PC-3 (cell line): ENCODE results near the gene ZFPM1. TPM values are rescaled to one million over a fixed set of nuclear protein-coding genes. Genes with fewer than 3 reads are reported as not detected.

ENCODE experiments used
- ATAC-seq: fragments of 200-7000 bp; cut with Tn5 transposase; 2 replicates; pipeline ENCODE4 v1.9.1; 2020; ENCODE audit warnings: mild to moderate bottlenecking, moderate library complexity
- BruUV-seq: library from RNA; stranded (reverse); fragments of 400-500 nt; replicated peaks from 2 replicates; lab custom pipeline; 2021; lab: Mats Ljungman, UMichigan
- CTCF ChIA-PET: fragments of 300-600 bp; sonication (Branson Sonifier 250); formaldehyde crosslinking; loops from one replicate; lab custom pipeline; 2022; ENCODE audit warnings: antibody characterized with exemption; lab: Charles Lee
- POLR2A ChIA-PET: fragments of 300-600 bp; sonication (Branson Sonifier 250); formaldehyde crosslinking; loops from one replicate; lab custom pipeline; 2022; ENCODE audit warnings: antibody characterized with exemption; ENCODE audit not compliant: unreplicated experiment; lab: Charles Lee
- DNase-seq: peaks from one replicate; pipeline ENCODE4 v3.0.0-alpha.2; 2015
- H2AFZ ChIP-seq: fragments of 300-600 bp; sonication (generic); 2 replicates; pipeline ENCODE4 v1.6.0; 2016; ENCODE audit warnings: antibody characterized with exemption, low read length
- H3F3A ChIP-seq: fragments of 300-600 bp; sonication (generic); one replicate; pipeline ENCODE4 v1.6.0; 2017; ENCODE audit warnings: antibody characterized with exemption, low read length, control low read depth, mild to moderate bottlenecking; ENCODE audit not compliant: unreplicated experiment
- H3K27ac ChIP-seq: fragments of 300-600 bp; sonication (generic); 2 replicates; pipeline ENCODE4 v1.5.1; 2016; ENCODE audit warnings: mild to moderate bottlenecking, low read length
- H3K27me3 ChIP-seq: fragments of 300-600 bp; sonication (generic); 2 replicates; pipeline ENCODE4 v1.6.1; 2016; ENCODE audit warnings: low read length, mixed read lengths
- H3K36me3 ChIP-seq: fragments of 300-600 bp; sonication (generic); 2 replicates; pipeline ENCODE4 v1.6.1; 2016; ENCODE audit warnings: low read depth, mixed run types, low read length, mixed read lengths
- H3K4me1 ChIP-seq: fragments of 300-600 bp; sonication (generic); 2 replicates; pipeline ENCODE4 v1.5.1; 2016; ENCODE audit warnings: low read length; ENCODE audit not compliant: insufficient read depth
- H3K4me2 ChIP-seq: fragments of 300-600 bp; sonication (generic); 2 replicates; pipeline ENCODE4 v1.6.0; 2016; ENCODE audit warnings: low read length
- H3K4me3 ChIP-seq: fragments of 300-600 bp; sonication (generic); 2 replicates; pipeline ENCODE4 v1.5.1; 2016; ENCODE audit warnings: mild to moderate bottlenecking, low read length, mixed read lengths
- H3K79me2 ChIP-seq: fragments of 300-600 bp; sonication (generic); 2 replicates; pipeline ENCODE4 v1.6.1; 2017; ENCODE audit warnings: low read length, mixed read lengths
- H3K9ac ChIP-seq: fragments of 300-600 bp; sonication (generic); 2 replicates; pipeline ENCODE4 v1.6.0; 2016; ENCODE audit warnings: mild to moderate bottlenecking, low read length
- H3K9me2 ChIP-seq: fragments of 300-600 bp; sonication (generic); replicated peaks from 2 replicates; pipeline ENCODE4 v1.6.1; 2016; ENCODE audit warnings: mixed run types, low read length, mixed read lengths
- H3K9me3 ChIP-seq: fragments of 300-600 bp; sonication (generic); 2 replicates; pipeline ENCODE4 v1.6.1; 2016; ENCODE audit warnings: low read length, mixed read lengths
- H4K20me1 ChIP-seq: fragments of 300-600 bp; sonication (generic); 2 replicates; pipeline ENCODE4 v1.6.1; 2016; ENCODE audit warnings: low read length, mixed read lengths
- CTCF ChIP-seq: fragments of 300-600 bp; sonication (generic); conservative IDR thresholded peaks from 2 replicates; pipeline ENCODE4 v1.5.1; 2017; ENCODE audit warnings: antibody characterized with exemption, low read depth, mild to moderate bottlenecking, low read length
- EZH2 ChIP-seq: fragments of 300-600 bp; sonication (generic); IDR thresholded peaks from one replicate; pipeline ENCODE4 v1.6.1; 2017; ENCODE audit warnings: antibody characterized with exemption, mild to moderate bottlenecking, low read length; ENCODE audit not compliant: unreplicated experiment
- EZH2phosphoT487 ChIP-seq: fragments of 300-600 bp; sonication (generic); IDR thresholded peaks from 2 replicates; pipeline ENCODE4 v1.6.1; 2018; ENCODE audit warnings: mild to moderate bottlenecking, antibody characterized with exemption, low read length, borderline replicate concordance
- intact Hi-C: fragments of 100-400 bp; cut with micrococcal nuclease; formaldehyde crosslinking; loops from 2 replicates; pipeline ENCODE4 v1.9.0; 2023
- total RNA-seq: library from RNA; depleted of rRNA; stranded (reverse); fragments of >200 nt; gene quantifications from 2 replicates; pipeline ENCODE4 v1.2.3, GENCODE V29; 2014

The ZFPM1 gene
- total RNA-seq, 1 experiment from 2014 or later, result 4.6 TPM

DNA sequence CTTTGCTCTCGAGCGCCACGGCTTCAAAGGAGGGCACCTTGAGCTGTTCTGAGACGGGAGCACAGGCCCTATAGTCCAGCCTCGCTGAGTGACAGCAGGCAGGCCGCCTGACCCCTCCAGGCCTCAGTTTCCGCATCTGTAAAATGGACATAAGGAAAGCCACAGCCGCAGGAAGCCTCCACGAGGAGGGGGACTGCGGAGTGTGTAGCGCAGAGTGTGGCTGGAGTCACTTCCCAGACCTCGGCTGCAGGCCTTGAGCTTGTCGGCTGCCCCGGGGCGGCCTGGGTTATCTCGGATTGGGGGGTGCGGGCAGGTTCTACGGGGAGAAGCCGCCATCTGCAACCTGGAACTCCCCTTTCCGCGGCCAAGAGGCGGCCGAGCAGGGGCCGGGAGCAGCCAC is 40.8 kb downstream of the ZFPM1 start:
- no peak overlapping the region for H3K4me3 ChIP-seq
- no peak overlapping the region for H3K9ac ChIP-seq
- no peak overlapping the region for H2AFZ ChIP-seq
- intact Hi-C loops, result no loop called here
- no TSS peak for BruUV-seq
- H4K20me1 ChIP-seq, result no peaks in the 10 kb centered on the region
- no peak overlapping the region for H3K4me2 ChIP-seq
- H3K27ac ChIP-seq, result no peak overlapping the region
- TF ChIP-seq CTCF (no peak), EZH2phosphoT487 (no peak), EZH2 (no peak)
- no peaks in the 10 kb centered on the region for H3F3A ChIP-seq
- no peaks in the 10 kb centered on the region for H3K36me3 ChIP-seq
- no peak for DNase-seq
- no peak for ATAC-seq
- no peaks in the 10 kb centered on the region for H3K4me1 ChIP-seq
- CTCF ChIA-PET, result no interaction called here
- no peaks in the 10 kb centered on the region for H3K79me2 ChIP-seq
- H3K9me3 ChIP-seq, result no peaks in the 10 kb centered on the region
- no peaks in the 10 kb centered on the region for H3K9me2 ChIP-seq
- no peaks in the 10 kb centered on the region for H3K27me3 ChIP-seq
- POLR2A ChIA-PET, result no interaction called here

DNA sequence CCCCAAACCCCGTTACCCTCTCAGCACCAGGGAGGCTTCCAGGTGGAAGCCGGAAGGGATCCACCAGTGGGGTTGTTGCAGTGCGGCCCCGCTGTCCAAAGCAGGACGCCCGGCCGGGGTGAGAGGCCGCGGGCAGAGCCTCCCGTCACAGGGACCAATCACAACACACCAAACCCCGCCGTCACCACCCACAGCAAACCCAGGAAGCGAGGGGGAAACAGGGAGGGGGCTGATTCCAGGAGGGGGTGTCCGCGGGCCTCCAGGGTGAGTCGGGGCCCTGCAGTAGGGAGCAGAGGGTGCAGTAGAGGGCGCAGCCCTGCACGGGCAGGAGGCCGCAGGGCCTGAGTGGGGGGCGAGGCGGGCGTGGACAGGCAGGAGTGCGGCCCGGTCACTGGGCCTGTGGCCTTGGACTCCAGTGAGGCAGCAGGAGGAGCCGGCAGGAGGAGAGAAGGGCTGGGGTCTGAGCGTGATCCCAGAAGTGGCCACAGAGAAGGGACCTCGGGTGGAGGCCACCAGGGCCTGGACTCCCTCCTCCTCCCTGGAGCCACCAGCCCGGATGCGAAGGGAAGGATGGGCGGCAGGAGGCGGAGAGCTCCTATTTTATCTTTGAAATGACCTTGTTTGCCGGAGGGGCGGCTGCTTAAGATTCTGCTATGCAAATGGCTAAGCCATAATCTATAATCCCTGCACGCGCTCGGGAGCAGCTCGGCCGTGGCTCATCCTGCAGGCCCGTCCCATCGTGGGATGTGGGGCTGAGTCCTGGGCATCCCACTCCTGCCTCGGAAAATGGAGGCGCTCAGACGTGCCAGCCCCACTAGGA is 41.5 kb downstream of the ZFPM1 start:
- intact Hi-C loops, result no loop called here
- no peaks in the 10 kb centered on the region for H3K79me2 ChIP-seq
- H3K9ac ChIP-seq, result no peak overlapping the region
- H3K27me3 ChIP-seq, result no peaks in the 10 kb centered on the region
- no peaks in the 10 kb centered on the region for H4K20me1 ChIP-seq
- ChIA-PET POLR2A (no interaction called here), CTCF (no interaction called here)
- no peaks in the 10 kb centered on the region for H3K9me2 ChIP-seq
- no peaks in the 10 kb centered on the region for H3K9me3 ChIP-seq
- H3F3A ChIP-seq, result no peaks in the 10 kb centered on the region
- BruUV-seq, result no TSS peak
- H3K4me2 ChIP-seq, result no peak overlapping the region
- H2AFZ ChIP-seq, result no peak overlapping the region
- DNase-seq (no peak), ATAC-seq (no peak)
- no peak overlapping the region for H3K27ac ChIP-seq
- no peak for TF ChIP-seq EZH2phosphoT487
- no peak for TF ChIP-seq EZH2
- no peak for TF ChIP-seq CTCF
- H3K4me1 ChIP-seq, result no peaks in the 10 kb centered on the region
- H3K36me3 ChIP-seq, result no peaks in the 10 kb centered on the region
- H3K4me3 ChIP-seq, result no peak overlapping the region

GRCh38 chr16:88495268-88495772 is 42.2 kb downstream of the ZFPM1 start:
- Histone ChIP-seq H3K9ac (no peak overlapping the region), H3K4me2 (no peak overlapping the region), H4K20me1 (no peaks in the 10 kb centered on the region), H3K27ac (no peak overlapping the region), H3F3A (no peaks in the 10 kb centered on the region), H2AFZ (no peak overlapping the region), H3K79me2 (no peaks in the 10 kb centered on the region), H3K36me3 (no peaks in the 10 kb centered on the region), H3K9me2 (no peaks in the 10 kb centered on the region), H3K27me3 (no peaks in the 10 kb centered on the region), H3K4me1 (no peaks in the 10 kb centered on the region), H3K9me3 (no peaks in the 10 kb centered on the region), H3K4me3 (no peak overlapping the region)
- ChIA-PET POLR2A (no interaction called here), CTCF (no interaction called here)
- intact Hi-C loops, result no loop called here
- no peak for TF ChIP-seq EZH2
- TF ChIP-seq CTCF, result no peak
- no peak for TF ChIP-seq EZH2phosphoT487
- BruUV-seq, result no TSS peak
- ATAC-seq, result no peak
- no peak for DNase-seq
